Mesendoderm (in vitro differentiated cells): Measurements from ENCODE around the gene DNASE1L1.

Experiments
- DNase-seq: peaks from one replicate; pipeline ENCODE4 v3.0.0; 2013
- H2AK5ac ChIP-seq: 2 replicates; pipeline ENCODE4 v1.6.1; 2013; ENCODE audit warnings: low read length, inconsistent platforms
- H2BK120ac ChIP-seq: 2 replicates; pipeline ENCODE4 v1.6.1; 2013; ENCODE audit warnings: low read depth, mild to moderate bottlenecking, low read length, moderate library complexity, mixed read lengths
- H2BK15ac ChIP-seq: replicated peaks from 2 replicates; pipeline ENCODE4 v1.6.1; 2013; ENCODE audit warnings: low read depth, mild to moderate bottlenecking, moderate library complexity
- H2BK5ac ChIP-seq: 2 replicates; pipeline ENCODE4 v1.6.1; 2013; ENCODE audit warnings: low read length, inconsistent platforms
- H3K18ac ChIP-seq: 2 replicates; pipeline ENCODE4 v1.6.1; 2013; ENCODE audit warnings: mild to moderate bottlenecking, low read length, mixed read lengths
- H3K23ac ChIP-seq: one replicate; pipeline ENCODE4 v1.6.1; 2013; ENCODE audit warnings: low read length
- H3K27ac ChIP-seq: 2 replicates; pipeline ENCODE4 v1.5.1; 2013; ENCODE audit warnings: low read depth, mild to moderate bottlenecking, inconsistent platforms, low read length, moderate library complexity
- H3K27me3 ChIP-seq: 2 replicates; pipeline ENCODE4 v1.6.1; 2013; ENCODE audit warnings: low read length, control low read depth, mild to moderate bottlenecking, inconsistent platforms; ENCODE audit not compliant: insufficient read depth, poor library complexity
- H3K36me3 ChIP-seq: 2 replicates; pipeline ENCODE4 v1.6.1; 2013; ENCODE audit warnings: low read length, inconsistent platforms; ENCODE audit not compliant: control insufficient read depth, insufficient read depth
- H3K4ac ChIP-seq: one replicate; pipeline ENCODE4 v1.6.1; 2013; ENCODE audit warnings: low read depth, mild to moderate bottlenecking, low read length, moderate library complexity
- H3K4me1 ChIP-seq: 2 replicates; pipeline ENCODE4 v1.6.1; 2013; ENCODE audit warnings: low read depth, low read length, inconsistent platforms; ENCODE audit not compliant: control insufficient read depth
- H3K4me2 ChIP-seq: 2 replicates; pipeline ENCODE4 v1.6.1; 2013; ENCODE audit warnings: low read length
- H3K4me3 ChIP-seq: 2 replicates; pipeline ENCODE4 v1.5.1; 2013; ENCODE audit warnings: mild to moderate bottlenecking, low read length
- H3K56ac ChIP-seq: one replicate; pipeline ENCODE4 v1.6.1; 2013; ENCODE audit warnings: low read length
- H3K79me1 ChIP-seq: 2 replicates; pipeline ENCODE4 v1.6.1; 2013; ENCODE audit warnings: low read length, inconsistent platforms
- H3K79me2 ChIP-seq: 2 replicates; pipeline ENCODE4 v1.6.1; 2013; ENCODE audit warnings: mild to moderate bottlenecking, low read length; ENCODE audit not compliant: control insufficient read depth, insufficient read depth
- H3K9ac ChIP-seq: 2 replicates; pipeline ENCODE4 v1.6.1; 2013; ENCODE audit warnings: low read length, inconsistent platforms
- H4K5ac ChIP-seq: one replicate; pipeline ENCODE4 v1.6.1; 2013; ENCODE audit warnings: low read length
- H4K8ac ChIP-seq: one replicate; pipeline ENCODE4 v1.6.1; 2013; ENCODE audit warnings: low read depth, mild to moderate bottlenecking, control low read depth, low read length, moderate library complexity
- WGBS: extraction: QIAGEN DNeasy Blood & Tissue Kit; methylation state at CpG from one replicate; pipeline ENCODE4 v1.1.7; 2013; ENCODE audit warnings: low lambda C conversion rate, missing lambda C conversion rate; ENCODE audit not compliant: insufficient coverage; ENCODE audit errors: extremely low coverage; 5-methylcytosine and 5-hydroxymethylcytosine counted together

Gene DNASE1L1

DNA sequence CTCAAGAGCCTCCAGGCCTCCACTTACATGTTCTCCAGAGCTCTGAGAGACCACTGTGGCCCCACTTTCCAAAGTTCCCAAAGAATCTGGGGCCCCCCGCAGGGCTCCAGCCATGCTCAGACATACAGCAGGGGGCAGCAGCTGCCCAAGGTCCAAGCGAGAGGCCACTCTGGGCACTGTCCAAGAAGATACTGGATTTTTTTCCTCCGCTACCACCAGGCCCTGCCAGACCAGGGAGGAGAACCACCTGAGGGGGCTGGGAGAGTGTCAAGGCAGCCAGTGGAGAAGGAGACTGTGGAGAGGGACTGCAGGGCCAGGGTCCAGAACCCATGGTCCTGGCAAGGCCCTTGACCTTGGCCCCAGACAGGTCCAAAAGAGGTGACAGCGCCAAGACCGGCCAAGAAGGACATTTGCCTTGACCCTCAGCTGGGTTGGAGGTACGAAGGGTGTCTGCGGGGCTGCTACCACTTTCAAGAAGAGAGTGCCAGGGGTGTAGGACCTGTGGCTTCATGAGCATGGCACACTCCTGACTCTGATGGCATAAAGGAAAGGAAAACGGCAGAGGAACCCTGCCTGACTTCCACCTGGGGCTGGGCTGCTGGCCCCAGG, 24.7 kb downstream of the DNASE1L1 start:
- H2BK5ac ChIP-seq: no peak overlapping the region
- H3K27me3 ChIP-seq: no peaks in the 10 kb centered on the region
- no peak overlapping the region for H3K9ac ChIP-seq
- no peak for DNase-seq
- no peak overlapping the region for H4K8ac ChIP-seq
- peaks cover 4% of the 10 kb centered on the region for H3K79me2 ChIP-seq
- H3K36me3 ChIP-seq: no peaks in the 10 kb centered on the region
- no peak overlapping the region for H3K4ac ChIP-seq
- no peak overlapping the region for H2AK5ac ChIP-seq
- no peak overlapping the region for H2BK120ac ChIP-seq
- H3K23ac ChIP-seq: no peak overlapping the region
- no peaks in the 10 kb centered on the region for H3K4me1 ChIP-seq
- H3K4me3 ChIP-seq: no peak overlapping the region
- H3K18ac ChIP-seq: no peak overlapping the region
- no CpG with 5 or more reads among the region's 8 CpGs for WGBS
- H4K5ac ChIP-seq: no peak overlapping the region
- H3K27ac ChIP-seq: no peak overlapping the region
- no peak overlapping the region for H3K56ac ChIP-seq
- H2BK15ac ChIP-seq: no peak overlapping the region
- no peaks in the 10 kb centered on the region for H3K79me1 ChIP-seq
- no peak overlapping the region for H3K4me2 ChIP-seq

- no peak overlapping the region for H3K4ac ChIP-seq
- no peaks in the 10 kb centered on the region for H3K27me3 ChIP-seq
- no CpG with 5 or more reads among the region's 14 CpGs for WGBS
- no peak overlapping the region for H2BK15ac ChIP-seq
- H4K5ac ChIP-seq: no peak overlapping the region
- no peak overlapping the region for H3K4me2 ChIP-seq
- no peak overlapping the region for H3K56ac ChIP-seq
- no peak overlapping the region for H2BK120ac ChIP-seq
- H3K9ac ChIP-seq: no peak overlapping the region
- H3K27ac ChIP-seq: no peak overlapping the region
- H3K79me2 ChIP-seq: peaks cover 4% of the 10 kb centered on the region
- no peak overlapping the region for H2AK5ac ChIP-seq
- DNase-seq: no peak
- H3K18ac ChIP-seq: no peak overlapping the region
- no peaks in the 10 kb centered on the region for H3K36me3 ChIP-seq
- H3K4me1 ChIP-seq: no peaks in the 10 kb centered on the region
- H3K4me3 ChIP-seq: no peak overlapping the region
- no peaks in the 10 kb centered on the region for H3K79me1 ChIP-seq
- no peak overlapping the region for H4K8ac ChIP-seq
- no peak overlapping the region for H2BK5ac ChIP-seq
- no peak overlapping the region for H3K23ac ChIP-seq
Observed at GRCh38 chrX:154383359-154384283, 25.4 kb downstream of the DNASE1L1 start.

- H2AK5ac ChIP-seq: no peak overlapping the region
- no peaks in the 10 kb centered on the region for H3K36me3 ChIP-seq
- H4K5ac ChIP-seq: no peak overlapping the region
- no peak overlapping the region for H3K9ac ChIP-seq
- H3K27ac ChIP-seq: no peak overlapping the region
- H3K18ac ChIP-seq: no peak overlapping the region
- peaks cover 4% of the 10 kb centered on the region for H3K79me2 ChIP-seq
- WGBS: no CpG with 5 or more reads among the region's 11 CpGs
- H3K79me1 ChIP-seq: no peaks in the 10 kb centered on the region
- H3K23ac ChIP-seq: no peak overlapping the region
- no peaks in the 10 kb centered on the region for H3K27me3 ChIP-seq
- no peaks in the 10 kb centered on the region for H3K4me1 ChIP-seq
- H2BK120ac ChIP-seq: no peak overlapping the region
- no peak overlapping the region for H3K56ac ChIP-seq
- H3K4ac ChIP-seq: no peak overlapping the region
- no peak for DNase-seq
- no peak overlapping the region for H3K4me3 ChIP-seq
- H3K4me2 ChIP-seq: no peak overlapping the region
- no peak overlapping the region for H2BK15ac ChIP-seq
- no peak overlapping the region for H4K8ac ChIP-seq
- no peak overlapping the region for H2BK5ac ChIP-seq
Observed at GRCh38 chrX:154382483-154383069, 26.5 kb downstream of the DNASE1L1 start.

DNA sequence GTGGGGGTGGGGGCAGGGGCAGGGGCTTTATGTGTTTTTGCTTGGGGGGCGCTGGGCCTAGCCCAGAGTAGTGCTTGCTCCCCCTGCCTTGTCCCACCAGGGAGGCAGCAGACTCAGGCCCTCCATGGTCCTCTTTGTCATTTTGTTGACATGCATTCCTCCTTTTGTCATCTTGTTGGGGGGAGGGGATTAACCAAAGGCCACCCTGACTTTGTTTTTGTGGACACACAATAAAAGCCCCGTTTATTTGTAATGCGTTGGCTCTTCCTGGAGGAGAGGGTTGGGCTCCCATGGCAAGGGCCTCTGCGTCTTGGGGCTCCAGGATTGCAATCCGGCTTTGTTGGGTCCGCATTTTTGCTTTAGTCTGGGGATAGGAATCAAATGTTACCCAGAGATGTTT, 27.8 kb downstream of the DNASE1L1 start:
- no peak overlapping the region for H2AK5ac ChIP-seq
- no peak for DNase-seq
- H2BK120ac ChIP-seq: no peak overlapping the region
- no peak overlapping the region for H3K56ac ChIP-seq
- H3K79me2 ChIP-seq: peaks cover 4% of the 10 kb centered on the region
- H3K18ac ChIP-seq: no peak overlapping the region
- H4K5ac ChIP-seq: no peak overlapping the region
- no peak overlapping the region for H2BK15ac ChIP-seq
- no peaks in the 10 kb centered on the region for H3K36me3 ChIP-seq
- no peaks in the 10 kb centered on the region for H3K27me3 ChIP-seq
- WGBS: no CpG with 5 or more reads among the region's 6 CpGs
- no peak overlapping the region for H3K9ac ChIP-seq
- no peak overlapping the region for H3K4ac ChIP-seq
- no peak overlapping the region for H4K8ac ChIP-seq
- no peaks in the 10 kb centered on the region for H3K79me1 ChIP-seq
- no peak overlapping the region for H3K4me3 ChIP-seq
- no peaks in the 10 kb centered on the region for H3K4me1 ChIP-seq
- no peak overlapping the region for H3K27ac ChIP-seq
- no peak overlapping the region for H3K23ac ChIP-seq
- H3K4me2 ChIP-seq: no peak overlapping the region
- no peak overlapping the region for H2BK5ac ChIP-seq

DNA sequence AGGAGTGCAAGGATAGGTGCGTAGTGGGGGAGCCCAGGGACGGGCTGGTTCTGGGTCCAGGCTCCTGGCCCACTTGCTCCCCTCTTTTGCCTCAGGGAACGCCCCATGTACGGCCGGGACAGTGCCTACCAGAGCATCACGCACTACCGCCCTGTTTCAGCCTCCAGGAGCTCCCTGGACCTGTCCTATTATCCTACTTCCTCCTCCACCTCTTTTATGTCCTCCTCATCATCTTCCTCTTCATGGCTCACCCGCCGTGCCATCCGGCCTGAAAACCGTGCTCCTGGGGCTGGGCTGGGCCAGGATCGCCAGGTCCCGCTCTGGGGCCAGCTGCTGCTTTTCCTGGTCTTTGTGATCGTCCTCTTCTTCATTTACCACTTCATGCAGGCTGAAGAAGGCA, 28.3 kb downstream of the DNASE1L1 start:
- Histone ChIP-seq H3K27ac (no peak overlapping the region), H3K9ac (peak overlapping the region; percentile 80), H4K8ac (no peak overlapping the region), H4K5ac (no peak overlapping the region), H3K4me1 (no peaks in the 10 kb centered on the region), H3K79me1 (no peaks in the 10 kb centered on the region), H2BK15ac (no peak overlapping the region), H2AK5ac (no peak overlapping the region), H3K79me2 (peaks cover 4% of the 10 kb centered on the region), H3K56ac (peak overlapping the region; percentile 15), H3K23ac (no peak overlapping the region), H3K4me3 (no peak overlapping the region), H3K4me2 (no peak overlapping the region), H3K18ac (no peak overlapping the region), H2BK120ac (no peak overlapping the region), H3K4ac (no peak overlapping the region), H3K27me3 (no peaks in the 10 kb centered on the region), H2BK5ac (no peak overlapping the region), H3K36me3 (no peaks in the 10 kb centered on the region)
- no CpG with 5 or more reads among the region's 14 CpGs for WGBS
- DNase-seq: no peak
